Endodermal cell (in vitro differentiated cells): ENCODE results near the gene IQGAP2. TPM values are rescaled to one million over a fixed set of nuclear protein-coding genes. Genes with fewer than 3 reads are reported as not detected.
"Not testable (repeated sequence)": the region's sequence is repeated elsewhere in the genome, so short reads cannot be mapped to it uniquely, and the experiment has no call there.

Source experiments
- DNase-seq: peaks from one replicate; pipeline ENCODE4 v3.0.0-alpha.2; 2017
- H3K27ac ChIP-seq: 2 replicates; pipeline ENCODE4 v1.5.1; 2013; ENCODE audit warnings: mild to moderate bottlenecking, low read depth, low read length, moderate library complexity
- H3K27me3 ChIP-seq: 2 replicates; pipeline ENCODE4 v1.6.1; 2013; ENCODE audit warnings: mild to moderate bottlenecking, low read length, moderate library complexity; ENCODE audit not compliant: insufficient read depth, control insufficient read depth, poor library complexity, severe bottlenecking
- H3K36me3 ChIP-seq: 2 replicates; pipeline ENCODE4 v1.7.0; 2013; ENCODE audit warnings: mild to moderate bottlenecking, low read length, moderate library complexity; ENCODE audit not compliant: control insufficient read depth, insufficient read depth
- H3K4me1 ChIP-seq: one replicate; pipeline ENCODE4 v1.7.0; 2013; ENCODE audit warnings: low read length; ENCODE audit not compliant: control insufficient read depth, insufficient read depth
- H3K4me3 ChIP-seq: 2 replicates; pipeline ENCODE4 v1.5.1; 2013; ENCODE audit warnings: mild to moderate bottlenecking, low read length, moderate library complexity
- H3K9ac ChIP-seq: 2 replicates; pipeline ENCODE4 v1.6.1; 2013; ENCODE audit warnings: mild to moderate bottlenecking, low read length, moderate library complexity; ENCODE audit not compliant: poor library complexity, severe bottlenecking; ENCODE audit errors: extremely low read depth
- H3K9me3 ChIP-seq: 2 replicates; pipeline ENCODE4 v1.6.1; 2013; ENCODE audit warnings: mild to moderate bottlenecking, low read length, moderate library complexity; ENCODE audit not compliant: control insufficient read depth
- H3K27ac Mint-ChIP-seq: 2 replicates; pipeline ENCODE4 v1.8.0; 2020; ENCODE audit warnings: mixed read lengths
- H3K27me3 Mint-ChIP-seq: 2 replicates; pipeline ENCODE4 v1.8.0; 2021; ENCODE audit warnings: mild to moderate bottlenecking, mixed read lengths; ENCODE audit not compliant: insufficient read depth
- H3K36me3 Mint-ChIP-seq: 2 replicates; pipeline ENCODE4 v1.8.0; 2020; ENCODE audit warnings: low read depth, mixed read lengths
- H3K4me1 Mint-ChIP-seq: 2 replicates; pipeline ENCODE4 v1.8.0; 2020; ENCODE audit warnings: mixed read lengths
- H3K4me3 Mint-ChIP-seq: 2 replicates; pipeline ENCODE4 v1.8.0; 2020; ENCODE audit warnings: mild to moderate bottlenecking, moderate library complexity, mixed read lengths
- H3K9me3 Mint-ChIP-seq: 2 replicates; pipeline ENCODE4 v1.8.0; 2020; ENCODE audit warnings: mild to moderate bottlenecking, mixed read lengths
- whole genome bisulfite sequencing, 2 experiments: methylation state at CpG; one replicate each; pipeline versions ENCODE4 v1.1.5 to v1.1.7; 2013; ENCODE audit warnings: missing lambda C conversion rate in 2 of 2, mixed read lengths in 1 of 2; ENCODE audit not compliant: insufficient coverage in 1 of 2, insufficient read length in 1 of 2; 5-methylcytosine and 5-hydroxymethylcytosine counted together
- total RNA-seq, 2 donors: library from RNA; stranded (reverse); fragmentation: NEBNext Ultra II Directional in 1 of 2; extraction: Animal tissue kit (Norgen Biotek cat#: 25700) in 1 of 2; gene quantifications; 2 replicates in 1 of 2; 3 replicates in 1 of 2; pipeline ENCODE4 v1.2.1, GENCODE V29; 2021
- TF ChIP-seq, protein P1 (sequence below): fragments of 200-600 bp; sonication (generic); conservative IDR thresholded peaks from 2 replicates; pipeline ENCODE4 v1.5.0; 2021; ENCODE audit warnings: antibody characterized with exemption, mild to moderate bottlenecking

Gene IQGAP2
- total RNA-seq, 2 donors from 2014 or later, result 8.3 to 19.4 TPM

DNA sequence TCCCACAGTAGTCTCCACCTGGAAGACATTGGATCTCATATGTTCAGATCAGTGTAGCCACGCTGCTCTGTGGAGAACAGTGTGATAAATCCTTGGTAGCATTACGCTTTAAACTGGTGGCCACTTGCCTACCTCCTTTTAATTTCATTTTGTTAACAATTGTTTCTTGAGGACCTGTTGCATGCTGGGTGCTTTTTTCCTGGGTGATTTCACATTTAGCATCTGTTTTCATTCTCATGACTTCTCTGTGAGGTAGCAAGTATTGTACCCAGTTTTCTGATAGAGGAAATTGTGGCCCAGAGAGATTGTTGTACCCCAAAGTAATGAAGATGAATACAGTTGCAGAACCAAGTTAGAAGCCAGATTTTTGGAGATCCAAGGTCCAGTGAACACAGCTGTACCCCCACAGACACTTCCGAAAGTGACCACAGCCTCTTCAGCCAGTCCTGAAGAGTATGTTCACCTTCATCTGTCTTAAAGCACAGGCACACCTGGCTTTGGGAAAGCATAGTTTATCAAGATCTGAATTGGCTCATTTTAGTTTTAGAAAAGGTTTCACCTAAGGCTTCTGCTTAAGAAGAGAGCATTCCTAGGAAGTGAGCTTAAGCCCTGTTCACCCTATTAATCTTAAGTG is 144.9 kb downstream of the IQGAP2 start:
- Mint-ChIP-seq H3K27ac (no peak overlapping the region), H3K9me3 (peaks cover 29% of the 10 kb centered on the region), H3K4me3 (no peak overlapping the region), H3K4me1 (peaks cover 24% of the 10 kb centered on the region), H3K36me3 (peaks cover 7% of the 10 kb centered on the region), H3K27me3 (peaks cover 91% of the 10 kb centered on the region)
- H3K9ac ChIP-seq, result no peak overlapping the region
- peaks cover 9% of the 10 kb centered on the region for H3K4me1 ChIP-seq
- peaks cover 14% of the 10 kb centered on the region for H3K9me3 ChIP-seq
- no peaks in the 10 kb centered on the region for H3K36me3 ChIP-seq
- no peak overlapping the region for H3K27ac ChIP-seq
- TF ChIP-seq, protein P1, sequence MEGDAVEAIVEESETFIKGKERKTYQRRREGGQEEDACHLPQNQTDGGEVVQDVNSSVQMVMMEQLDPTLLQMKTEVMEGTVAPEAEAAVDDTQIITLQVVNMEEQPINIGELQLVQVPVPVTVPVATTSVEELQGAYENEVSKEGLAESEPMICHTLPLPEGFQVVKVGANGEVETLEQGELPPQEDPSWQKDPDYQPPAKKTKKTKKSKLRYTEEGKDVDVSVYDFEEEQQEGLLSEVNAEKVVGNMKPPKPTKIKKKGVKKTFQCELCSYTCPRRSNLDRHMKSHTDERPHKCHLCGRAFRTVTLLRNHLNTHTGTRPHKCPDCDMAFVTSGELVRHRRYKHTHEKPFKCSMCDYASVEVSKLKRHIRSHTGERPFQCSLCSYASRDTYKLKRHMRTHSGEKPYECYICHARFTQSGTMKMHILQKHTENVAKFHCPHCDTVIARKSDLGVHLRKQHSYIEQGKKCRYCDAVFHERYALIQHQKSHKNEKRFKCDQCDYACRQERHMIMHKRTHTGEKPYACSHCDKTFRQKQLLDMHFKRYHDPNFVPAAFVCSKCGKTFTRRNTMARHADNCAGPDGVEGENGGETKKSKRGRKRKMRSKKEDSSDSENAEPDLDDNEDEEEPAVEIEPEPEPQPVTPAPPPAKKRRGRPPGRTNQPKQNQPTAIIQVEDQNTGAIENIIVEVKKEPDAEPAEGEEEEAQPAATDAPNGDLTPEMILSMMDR, result no peak
- no peak overlapping the region for H3K4me3 ChIP-seq
- peaks cover 83% of the 10 kb centered on the region for H3K27me3 ChIP-seq
- WGBS, 2 experiments, result 93 to 96% methylated on average over 3 of the region's 3 CpGs
- DNase-seq, result no peak

DNA sequence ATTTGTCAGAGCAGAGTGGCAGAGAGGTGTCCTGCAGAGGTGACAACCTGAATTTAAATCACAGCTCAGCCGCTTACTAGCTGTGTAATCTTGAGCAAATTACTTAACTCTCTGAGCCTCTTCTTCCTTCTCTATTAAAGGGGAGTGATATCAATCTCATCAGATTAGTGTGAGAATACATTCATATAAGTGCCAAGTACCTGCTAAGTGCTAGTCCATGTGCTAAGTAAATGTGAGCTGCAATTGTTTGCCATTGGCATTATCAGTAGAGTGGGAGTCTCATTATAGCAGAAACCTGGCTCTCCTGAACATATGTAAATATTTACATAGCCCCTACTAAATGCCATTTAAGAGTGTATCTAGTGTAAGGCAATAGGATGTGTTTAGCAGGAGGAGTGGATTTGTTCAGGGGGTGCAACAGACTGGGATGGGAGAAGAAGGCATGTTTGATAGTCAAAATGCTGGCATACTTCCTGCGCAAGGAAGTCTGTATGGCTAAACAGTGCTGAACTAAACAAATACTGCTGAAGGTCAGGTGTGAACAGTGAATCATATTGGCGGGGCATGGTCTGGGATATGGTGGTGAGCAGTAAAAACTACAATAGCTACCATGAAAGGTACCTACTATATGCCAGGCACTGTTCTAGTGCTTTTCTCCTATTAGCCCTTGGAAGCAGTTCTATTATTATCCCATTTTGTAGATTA is 145.6 kb downstream of the IQGAP2 start:
- H3K4me1 Mint-ChIP-seq, result peaks cover 22% of the 10 kb centered on the region
- 53 to 72% methylated on average over 2 to 3 of the region's 3 CpGs for WGBS, 2 experiments
- Histone ChIP-seq H3K27ac (no peak overlapping the region), H3K27me3 (peaks cover 83% of the 10 kb centered on the region), H3K9me3 (peaks cover 14% of the 10 kb centered on the region), H3K9ac (no peak overlapping the region), H3K36me3 (no peaks in the 10 kb centered on the region), H3K4me1 (peaks cover 9% of the 10 kb centered on the region), H3K4me3 (no peak overlapping the region)
- no peak overlapping the region for H3K27ac Mint-ChIP-seq
- no peak overlapping the region for H3K4me3 Mint-ChIP-seq
- DNase-seq, result no peak
- peaks cover 29% of the 10 kb centered on the region for H3K9me3 Mint-ChIP-seq
- H3K27me3 Mint-ChIP-seq, result peaks cover 91% of the 10 kb centered on the region
- peaks cover 7% of the 10 kb centered on the region for H3K36me3 Mint-ChIP-seq
- TF ChIP-seq, protein P1, result no peak

DNA sequence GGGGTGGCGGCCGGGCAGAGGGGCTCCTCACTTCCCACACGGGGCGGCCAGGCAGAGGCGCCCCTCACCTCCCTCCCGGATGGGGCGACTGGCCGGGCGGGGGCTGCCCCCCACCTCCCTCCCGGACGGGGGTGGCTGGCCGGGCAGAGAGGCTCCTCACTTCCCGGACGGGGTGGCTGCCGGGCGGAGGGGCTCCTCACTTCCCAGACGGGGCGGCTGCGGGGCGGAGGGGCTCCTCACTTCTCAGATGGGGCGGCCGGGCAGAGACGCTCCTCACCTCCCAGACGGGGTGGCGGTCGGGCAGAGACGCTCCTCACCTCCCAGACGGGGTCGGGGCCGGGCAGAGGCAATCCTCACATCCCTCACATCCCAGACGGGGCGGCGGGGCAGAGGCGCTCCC is 147.8 kb downstream of the IQGAP2 start:
- H3K4me1 ChIP-seq, H3K36me3 Mint-ChIP-seq, H3K9ac ChIP-seq, H3K27ac Mint-ChIP-seq, DNase-seq, H3K4me3 Mint-ChIP-seq, H3K4me3 ChIP-seq, H3K27ac ChIP-seq, H3K36me3 ChIP-seq: not testable (repeated sequence)
- 91 to 93% methylated on average over 14 to 32 of the region's 34 CpGs for WGBS, 2 experiments
- H3K9me3 Mint-ChIP-seq, result peaks cover 29% of the 10 kb centered on the region
- H3K27me3 ChIP-seq, result peaks cover 83% of the 10 kb centered on the region
- H3K27me3 Mint-ChIP-seq, result peaks cover 94% of the 10 kb centered on the region
- peaks cover 14% of the 10 kb centered on the region for H3K9me3 ChIP-seq
- peaks cover 19% of the 10 kb centered on the region for H3K4me1 Mint-ChIP-seq
